Jurkat, Clone E6-1 (cell line): Measurements from ENCODE around the gene MRPL10.

ENCODE experiments used
- DNase-seq: peaks from one replicate; pipeline ENCODE4 v3.0.0-alpha.2; 2011; ENCODE audit warnings: low read depth, low spot score
- H3K4me3 ChIP-seq: 2 replicates; pipeline ENCODE4 v1.5.1; 2011; ENCODE audit warnings: mild to moderate bottlenecking, low read length, control low read depth, moderate library complexity

The MRPL10 gene

DNA sequence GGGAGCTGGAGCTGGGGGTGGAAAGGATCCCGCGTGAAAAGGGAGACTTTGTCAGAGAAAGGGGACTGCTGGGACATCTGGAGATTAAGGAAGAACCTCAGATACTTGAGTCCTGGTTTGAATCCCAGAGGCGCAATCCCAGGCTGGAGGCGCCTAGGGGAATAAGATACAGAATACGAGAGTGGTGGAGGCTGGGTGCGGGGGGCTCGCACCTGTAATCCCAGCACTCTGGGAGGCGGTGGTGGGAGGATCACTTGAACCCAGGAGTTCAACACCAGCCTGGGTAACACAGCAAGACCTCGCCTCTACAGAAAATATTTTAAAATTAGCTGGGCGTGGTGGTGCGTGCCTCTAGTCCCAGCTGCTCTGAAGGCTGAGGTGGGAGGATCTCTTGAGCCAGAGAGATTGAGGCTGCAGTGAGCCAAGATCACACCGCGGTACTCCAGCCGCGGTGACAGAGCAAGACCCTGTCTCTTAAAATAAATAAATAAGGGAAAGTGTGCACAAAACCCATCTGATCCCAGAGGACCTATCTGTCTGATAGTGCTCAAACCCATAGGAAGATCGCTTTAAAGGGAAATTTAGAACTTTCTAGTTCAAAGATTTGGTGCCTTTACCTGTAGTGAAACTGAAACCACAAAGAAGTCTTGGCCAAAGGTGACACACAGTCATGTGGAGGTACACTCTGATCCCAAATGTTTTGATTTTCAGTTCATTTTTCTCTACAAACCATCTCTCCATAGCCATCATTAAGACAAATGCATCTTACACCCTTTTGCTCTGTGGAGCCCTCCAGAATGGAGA lies 10.3 kb upstream of the MRPL10 start:
- peak overlapping the region; percentile 81 for H3K4me3 ChIP-seq
- DNase-seq = no peak

DNA sequence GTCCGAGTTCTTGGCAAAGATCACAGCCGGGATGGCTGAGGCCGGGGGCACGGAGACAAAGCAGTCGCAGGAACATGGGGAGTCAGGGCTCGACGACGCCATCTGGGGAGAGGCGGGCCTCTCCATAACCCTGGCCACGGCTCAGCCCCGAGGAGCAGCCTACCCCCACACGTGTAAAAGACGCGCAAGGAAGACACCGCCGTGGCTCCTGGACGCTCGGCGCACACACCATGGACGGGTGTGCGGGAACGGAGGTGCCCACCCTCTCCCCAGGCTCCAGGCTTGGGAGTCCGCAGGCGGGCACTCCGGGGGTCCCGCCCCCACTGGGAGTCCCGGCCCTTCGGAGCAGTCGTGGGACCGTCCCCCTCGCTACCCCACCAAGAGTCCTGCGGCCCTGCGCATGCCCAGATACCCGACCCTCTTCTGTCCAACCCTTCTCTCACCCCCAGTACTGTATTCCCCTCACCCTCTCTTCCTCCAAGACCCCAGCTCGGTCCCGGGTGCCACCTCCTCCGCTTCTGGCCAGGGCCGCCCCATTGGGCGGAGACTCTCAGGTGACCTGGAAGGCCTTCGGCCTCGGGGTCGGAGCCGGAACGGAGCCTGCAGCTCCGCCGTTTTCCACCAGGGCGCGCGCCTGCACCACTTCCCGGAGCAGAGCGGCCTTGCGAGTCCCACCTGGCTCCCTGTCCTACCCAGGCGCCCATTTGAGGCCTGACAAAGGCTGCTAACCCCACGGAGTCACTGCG lies 9.6 kb upstream of the MRPL10 start, which contains the start of gene SCRN2:
SCRN2 (minus strand) TSS at position 532 of the 746 bp plus-strand sequence; CDS start at position 102, 430 bp downstream.
- DNase-seq = peak; percentile 74
- peak within 1 kb of the TSS; percentile 81 for H3K4me3 ChIP-seq

DNA sequence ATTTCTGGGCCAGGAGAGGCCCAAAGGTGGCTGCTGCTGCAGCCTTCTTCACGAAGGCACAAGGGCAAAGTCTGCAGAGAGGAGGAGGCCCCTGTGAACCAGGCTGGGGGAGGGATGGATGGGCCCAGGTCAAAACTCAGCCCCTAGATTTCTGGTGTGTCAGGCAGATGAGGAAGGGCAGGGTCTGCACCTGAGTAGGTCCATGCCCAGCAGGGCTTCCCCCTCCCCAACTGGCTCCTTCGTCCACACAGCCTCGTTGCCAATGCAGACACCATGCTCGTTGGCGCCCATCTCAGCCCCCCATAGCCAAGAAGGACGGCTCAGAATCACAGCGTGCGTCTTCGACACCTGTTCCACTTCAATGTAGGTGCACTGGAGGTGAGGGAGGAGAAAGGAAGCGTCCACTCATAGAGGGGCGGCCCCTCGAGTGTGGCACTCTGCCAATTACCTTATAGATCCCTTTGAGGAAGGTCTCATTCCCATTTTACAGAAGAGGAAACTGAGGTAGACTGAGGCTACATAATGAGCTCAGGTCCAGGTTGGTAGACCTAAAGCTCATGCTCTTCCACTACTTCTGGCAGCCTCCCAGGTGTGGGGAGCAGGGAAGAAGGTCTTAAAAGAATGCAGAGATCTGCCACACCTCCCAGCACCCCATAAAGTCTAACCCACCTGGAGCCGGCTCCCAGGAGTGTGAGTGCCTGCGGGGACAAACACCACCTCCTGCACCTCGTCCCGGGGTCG lies 8.8 kb upstream of the MRPL10 start:
- no peak for DNase-seq
- peak overlapping the region; percentile 81 for H3K4me3 ChIP-seq

GRCh38 chr17:47839071-47839470 lies 7.7 kb upstream of the MRPL10 start:
- no peak for DNase-seq
- no peak overlapping the region for H3K4me3 ChIP-seq

DNA sequence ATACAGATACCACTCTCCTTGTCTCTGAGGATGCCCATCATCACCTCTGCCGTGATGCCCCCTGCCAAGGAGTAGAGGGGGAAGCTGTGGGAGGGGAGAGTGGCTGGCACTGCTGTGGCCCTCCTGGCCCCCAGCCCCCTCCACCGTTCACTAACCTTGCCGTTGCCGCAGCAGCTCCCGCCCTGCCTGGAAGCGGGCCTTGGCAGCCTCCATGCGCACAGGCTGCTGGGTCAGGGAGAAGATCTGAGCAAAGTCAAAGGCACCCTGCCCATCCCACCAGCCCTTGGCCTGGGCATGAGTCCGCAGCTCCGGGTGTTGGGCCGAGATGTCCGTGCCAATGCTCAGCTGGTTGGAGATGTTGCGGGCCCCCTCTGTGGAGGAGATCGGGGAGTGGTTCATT lies 7.3 kb upstream of the MRPL10 start:
- DNase-seq = no peak
- H3K4me3 ChIP-seq = no peak overlapping the region

GRCh38 chr17:47837401-47838039 lies 6.2 kb upstream of the MRPL10 start:
- DNase-seq = no peak
- no peak overlapping the region for H3K4me3 ChIP-seq

GRCh38 chr17:47836601-47837000 lies 5.3 kb upstream of the MRPL10 start:
- no peak overlapping the region for H3K4me3 ChIP-seq
- no peak for DNase-seq

DNA sequence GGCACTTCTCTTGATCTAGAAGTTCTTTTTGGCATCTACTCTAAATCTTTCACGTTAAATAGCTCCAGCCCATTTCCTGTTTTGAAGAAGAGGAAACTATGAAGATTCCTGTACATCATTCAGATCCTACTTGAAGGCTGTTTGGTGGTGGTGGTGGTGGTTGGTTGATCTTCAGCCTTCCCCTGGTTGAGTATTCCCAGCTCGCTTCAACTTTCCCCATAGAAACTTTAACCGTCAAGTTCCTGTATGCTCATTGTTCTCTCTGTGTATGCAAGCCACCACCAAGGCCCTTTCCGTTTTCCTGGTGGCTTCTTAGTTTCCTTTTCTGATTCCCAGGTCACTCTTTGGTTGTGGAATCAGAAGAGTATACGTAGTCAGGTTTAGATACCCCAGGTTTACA lies 3.4 kb upstream of the MRPL10 start:
- H3K4me3 ChIP-seq = no peak overlapping the region
- no peak for DNase-seq

DNA sequence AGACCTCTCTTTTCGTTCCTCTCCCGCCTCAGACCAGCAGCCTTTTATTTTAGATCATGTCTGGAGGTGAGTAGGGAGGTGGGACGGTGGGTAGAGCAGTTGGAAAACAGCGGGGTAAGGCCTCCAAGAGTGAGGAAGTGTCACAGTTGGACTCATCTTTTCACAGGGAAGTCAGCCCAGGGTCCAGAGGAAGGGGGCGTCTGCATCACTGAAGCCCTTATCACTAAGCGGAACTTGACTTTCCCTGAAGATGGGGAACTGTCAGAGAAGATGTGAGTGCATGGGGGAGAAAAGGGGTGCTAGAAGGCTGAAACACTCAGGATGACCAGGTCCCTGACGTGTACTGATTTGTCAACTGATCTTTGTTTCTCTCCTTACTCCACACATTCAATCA lies 590 bp upstream of the MRPL10 start:
- peak overlapping the region; percentile 100 for H3K4me3 ChIP-seq
- no peak for DNase-seq

- peak overlapping the region; percentile 100 for H3K4me3 ChIP-seq
- DNase-seq = no peak
Measured at GRCh38 chr17:47830396-47831002, 842 bp downstream of the MRPL10 start.

GRCh38 chr17:47829870-47830269 lies 1.5 kb downstream of the MRPL10 start:
- peak; percentile 17 for DNase-seq
- no peak overlapping the region for H3K4me3 ChIP-seq

GRCh38 chr17:47823519-47823918 lies 7.8 kb downstream of the MRPL10 start:
- no peak overlapping the region for H3K4me3 ChIP-seq
- no peak for DNase-seq

GRCh38 chr17:47822785-47823184 lies 8.6 kb downstream of the MRPL10 start:
- DNase-seq = no peak
- H3K4me3 ChIP-seq = no peak overlapping the region

DNA sequence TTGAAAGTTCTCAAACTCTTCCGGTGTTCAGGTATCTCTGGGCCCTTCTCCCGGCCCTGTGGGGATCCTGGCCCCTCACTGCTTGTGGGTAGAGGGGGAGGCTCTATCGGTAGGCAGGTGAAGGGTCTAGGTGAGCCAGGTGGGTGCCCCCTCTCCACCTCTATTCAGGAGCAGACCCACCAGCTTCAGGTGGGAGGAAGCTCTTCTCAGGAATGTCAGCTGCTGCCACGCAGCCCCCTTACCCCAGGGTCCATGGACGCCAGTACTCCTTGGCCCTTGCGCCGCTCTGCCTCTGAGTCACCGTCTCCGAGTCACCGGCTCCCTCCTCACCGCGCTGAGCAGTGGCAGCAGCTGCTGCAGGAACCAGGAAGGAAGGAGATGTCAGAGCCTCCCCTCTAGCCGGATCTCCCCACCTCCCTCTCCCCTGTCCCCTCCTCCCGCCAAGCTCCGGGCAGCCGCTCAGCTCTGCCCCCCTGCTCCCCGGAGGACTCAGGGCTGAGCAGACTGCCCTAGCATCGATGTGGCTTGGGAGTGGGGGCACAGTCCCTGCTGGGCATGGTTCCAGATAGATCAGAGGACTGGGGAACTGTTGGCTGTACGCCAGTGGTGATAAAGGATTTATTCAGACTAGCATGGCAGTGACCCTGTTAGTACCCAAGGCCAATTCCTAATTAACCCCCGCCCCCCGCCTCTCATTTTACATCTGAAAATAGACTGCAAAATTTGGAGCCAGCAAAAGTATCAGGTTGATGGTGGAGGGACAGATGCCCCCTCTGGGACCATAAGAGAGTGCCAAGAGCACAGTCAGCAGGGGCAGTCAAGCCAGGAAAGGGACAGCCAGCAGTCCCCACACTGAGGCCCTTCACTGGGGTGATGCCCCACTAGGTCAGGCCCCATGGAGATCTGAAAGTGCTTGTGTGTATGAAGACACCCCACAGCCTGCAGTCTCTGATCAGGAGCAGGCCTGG lies 9.6 kb downstream of the MRPL10 start, which contains the start of gene OSBPL7:
OSBPL7 (minus strand) TSS at position 371 of the 968 bp plus-strand sequence. CDS start 1,516 bp downstream, outside the sequence.
- peak within 1 kb of the TSS; percentile 95 for H3K4me3 ChIP-seq
- peak; percentile 79 for DNase-seq

- peak overlapping the region; percentile 95 for H3K4me3 ChIP-seq
- no peak for DNase-seq
Measured at GRCh38 chr17:47821031-47821423, 10.3 kb downstream of the MRPL10 start.

- H3K4me3 ChIP-seq = peak overlapping the region; percentile 95
- no peak for DNase-seq
Measured at GRCh38 chr17:47820033-47820789, 11.1 kb downstream of the MRPL10 start.

DNA sequence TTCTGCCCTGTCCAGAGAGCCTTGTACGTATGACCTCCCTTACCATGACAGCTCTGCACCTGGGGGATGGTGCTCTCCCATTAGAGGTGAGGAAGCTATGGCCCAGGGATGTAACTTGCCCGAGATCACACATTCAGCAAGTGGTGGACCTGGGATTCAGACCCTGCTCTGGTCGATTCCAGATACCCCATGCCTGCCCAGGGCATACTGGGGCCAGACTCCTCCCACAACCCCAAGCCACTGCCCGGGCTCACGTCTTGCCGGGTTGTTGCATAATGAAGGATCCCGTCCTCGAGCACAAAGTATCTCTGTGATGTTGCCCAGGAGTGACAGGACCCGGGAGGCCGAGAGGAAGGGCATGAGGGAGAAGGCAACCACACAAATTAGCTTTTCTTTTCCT lies 11.9 kb downstream of the MRPL10 start:
- H3K4me3 ChIP-seq = no peak overlapping the region
- no peak for DNase-seq
